CD4-positive, alpha-beta T cell (primary cell): ENCODE data around the gene HIVEP3. TPM values are rescaled to one million over a fixed set of nuclear protein-coding genes. Genes with fewer than 3 reads are reported as not detected.

Source experiments
- ATAC-seq: fragments of 200-7000 bp; cut with Tn5 transposase; one replicate; pipeline ENCODE4 v1.10.0; 2022; ENCODE audit warnings: mild to moderate bottlenecking; ENCODE audit not compliant: poor library complexity
- CTCF ChIA-PET: fragments of 350-600 bp; sonication (Branson Sonifier 250); formaldehyde crosslinking; loops from one replicate; lab custom pipeline; 2021; ENCODE audit warnings: antibody characterized with exemption, inconsistent platforms; lab: Charles Lee
- POLR2A ChIA-PET: fragments of 350-600 bp; sonication (Branson Sonifier 250); formaldehyde crosslinking; loops from one replicate; lab custom pipeline; 2021; ENCODE audit warnings: antibody characterized with exemption, inconsistent platforms; lab: Charles Lee
- DNase-seq, 14 experiments: peaks; one replicate each; pipeline ENCODE4 v3.0.0-alpha.2; 2013 to 2020; ENCODE audit warnings: mixed read lengths in 2 of 14
- H3K27ac ChIP-seq, 2 donors: one replicate each; pipeline versions ENCODE4 v1.5.1 to v1.7.0; 2013; ENCODE audit warnings: low read length in 2 of 2, low read depth in 1 of 2, mild to moderate bottlenecking in 1 of 2
- H3K27me3 ChIP-seq, 2 experiments: 1 replicate in 1 of 2; 2 replicates in 1 of 2; pipeline versions ENCODE4 v1.6.1 to v1.7.0; 2013; ENCODE audit warnings: low read length in 2 of 2, control low read depth in 1 of 2, mild to moderate bottlenecking in 1 of 2, moderate library complexity in 1 of 2; ENCODE audit not compliant: insufficient read depth in 2 of 2, control insufficient read depth in 1 of 2
- H3K36me3 ChIP-seq: one replicate; pipeline ENCODE4 v1.6.1; 2013; ENCODE audit warnings: low read length, control low read depth; ENCODE audit not compliant: insufficient read depth
- H3K4me1 ChIP-seq: one replicate; pipeline ENCODE4 v1.6.1; 2013; ENCODE audit warnings: low read length, control low read depth; ENCODE audit not compliant: insufficient read depth
- H3K4me3 ChIP-seq: one replicate; pipeline ENCODE4 v1.5.1; 2013; ENCODE audit warnings: mild to moderate bottlenecking, low read length, moderate library complexity
- H3K9me3 ChIP-seq, 2 experiments: 1 replicate in 1 of 2; 2 replicates in 1 of 2; pipeline versions ENCODE4 v1.6.1 to v1.7.0; 2013; ENCODE audit warnings: low read length in 2 of 2, mild to moderate bottlenecking in 2 of 2, control low read depth in 1 of 2, moderate library complexity in 1 of 2; ENCODE audit not compliant: control insufficient read depth in 1 of 2, insufficient read depth in 1 of 2
- H3K27ac Mint-ChIP-seq: one replicate; pipeline ENCODE4 v1.8.0; 2020; ENCODE audit warnings: mixed read lengths
- H3K27me3 Mint-ChIP-seq: one replicate; pipeline ENCODE4 v1.8.0; 2021; ENCODE audit warnings: mixed read lengths
- H3K36me3 Mint-ChIP-seq: one replicate; pipeline ENCODE4 v1.8.0; 2021; ENCODE audit warnings: low read depth, mixed read lengths
- H3K4me1 Mint-ChIP-seq: one replicate; pipeline ENCODE4 v1.8.0; 2021; ENCODE audit warnings: low read depth, mixed read lengths
- H3K4me3 Mint-ChIP-seq: one replicate; pipeline ENCODE4 v1.8.0; 2020; ENCODE audit warnings: mild to moderate bottlenecking, mixed read lengths
- H3K9me3 Mint-ChIP-seq: one replicate; pipeline ENCODE4 v1.8.0; 2020; ENCODE audit warnings: mixed read lengths
- CTCF ChIP-seq: fragments of 200-600 bp; IDR thresholded peaks from one replicate; pipeline ENCODE4 v1.8.0; 2022; ENCODE audit warnings: antibody characterized with exemption, mild to moderate bottlenecking
- intact Hi-C, 2 experiments: fragments of 100-400 bp; cut with DNase I in 1 of 2; cut with micrococcal nuclease in 1 of 2; formaldehyde crosslinking; loops; one replicate each; pipeline versions ENCODE4 v1.15.1 to v1.9.0; 2023 to 2025; cut with DNase I, micrococcal nuclease
- total RNA-seq, 174 experiments: library from RNA in 2 of 174; stranded (reverse) in 2 of 174; gene quantifications; one replicate each; pipeline ENCODE4 v1.2.3 and lab custom pipeline; 2021 to 2026

HIVEP3 gene
- total RNA-seq, 2 experiments from 2014 or later = 5.1 to 5.4 TPM

- Mint-ChIP-seq H3K27me3 (no peaks in the 10 kb centered on the region), H3K4me1 (peaks cover 54% of the 10 kb centered on the region), H3K9me3 (no peaks in the 10 kb centered on the region), H3K36me3 (no peaks in the 10 kb centered on the region), H3K27ac (peak overlapping the region; percentile 90), H3K4me3 (no peak overlapping the region)
- Histone ChIP-seq H3K27ac (peak overlapping the region in 1 of 2 donors; percentile 9), H3K27me3 (no peaks in the 10 kb centered on the region), H3K36me3 (peaks cover 2% of the 10 kb centered on the region), H3K9me3 (no peaks in the 10 kb centered on the region), H3K4me1 (peaks cover 60% of the 10 kb centered on the region), H3K4me3 (no peak overlapping the region)
- no peak for TF ChIP-seq CTCF
- intact Hi-C loops = loop anchor here in 1 of 2 experiments (10.0 kb wide), 3 partner anchors 46 to 226 kb away; no protein-coding TSS in a partner anchor
- POLR2A ChIA-PET = no interaction called here
- CTCF ChIA-PET = no interaction called here
- ATAC-seq (no peak), DNase-seq (no peak)
Observed at GRCh38 chr1:41800311-41800829, 118.4 kb downstream of the HIVEP3 start.

- ChIA-PET CTCF (no interaction called here), POLR2A (no interaction called here)
- no peak for DNase-seq
- H3K9me3 Mint-ChIP-seq = no peaks in the 10 kb centered on the region
- TF ChIP-seq CTCF = no peak
- H3K27me3 ChIP-seq = no peaks in the 10 kb centered on the region
- no peak overlapping the region for H3K4me3 ChIP-seq
- no peaks in the 10 kb centered on the region for H3K27me3 Mint-ChIP-seq
- H3K4me1 Mint-ChIP-seq = peaks cover 48% of the 10 kb centered on the region
- no peak overlapping the region for H3K27ac ChIP-seq
- peaks cover 2% of the 10 kb centered on the region for H3K36me3 ChIP-seq
- no peak overlapping the region for H3K27ac Mint-ChIP-seq
- no peaks in the 10 kb centered on the region for H3K9me3 ChIP-seq
- ATAC-seq = no peak
- H3K4me1 ChIP-seq = peaks cover 53% of the 10 kb centered on the region
- intact Hi-C loops = loop anchor here in 1 of 2 experiments (10.0 kb wide), 3 partner anchors 45 to 225 kb away; no protein-coding TSS in a partner anchor
- H3K4me3 Mint-ChIP-seq = no peak overlapping the region
- H3K36me3 Mint-ChIP-seq = no peaks in the 10 kb centered on the region
Observed at GRCh38 chr1:41799723-41800122, 119.0 kb downstream of the HIVEP3 start.

GRCh38 chr1:41799205-41799604 lies 119.5 kb downstream of the HIVEP3 start:
- peaks cover 43% of the 10 kb centered on the region for H3K4me1 Mint-ChIP-seq
- H3K27ac Mint-ChIP-seq = no peak overlapping the region
- no peaks in the 10 kb centered on the region for H3K9me3 Mint-ChIP-seq
- no peak for ATAC-seq
- no peak overlapping the region for H3K27ac ChIP-seq
- no peak overlapping the region for H3K4me3 ChIP-seq
- no peaks in the 10 kb centered on the region for H3K9me3 ChIP-seq
- no peaks in the 10 kb centered on the region for H3K27me3 Mint-ChIP-seq
- H3K36me3 ChIP-seq = peaks cover 2% of the 10 kb centered on the region
- no peak for DNase-seq
- POLR2A ChIA-PET = no interaction called here
- H3K36me3 Mint-ChIP-seq = no peaks in the 10 kb centered on the region
- peaks cover 48% of the 10 kb centered on the region for H3K4me1 ChIP-seq
- H3K27me3 ChIP-seq = no peaks in the 10 kb centered on the region
- CTCF ChIA-PET = no interaction called here
- TF ChIP-seq CTCF = no peak
- H3K4me3 Mint-ChIP-seq = no peak overlapping the region
- intact Hi-C loops = no loop called here
